Progenitor cell of endocrine pancreas (in vitro differentiated cells): ENCODE results near the gene BRPF1. TPM values are rescaled to one million over a fixed set of nuclear protein-coding genes. Genes with fewer than 3 reads are reported as not detected.

Source experiments
- DNase-seq: peaks from one replicate; pipeline ENCODE4 v3.0.0; 2021; ENCODE audit warnings: low spot score; ENCODE audit not compliant: unreplicated experiment
- H3K27ac Mint-ChIP-seq: 2 replicates; pipeline ENCODE4 v1.8.0; 2021; ENCODE audit warnings: mild to moderate bottlenecking, moderate library complexity, mixed read lengths
- H3K27me3 Mint-ChIP-seq: 2 replicates; pipeline ENCODE4 v1.8.0; 2021; ENCODE audit warnings: mixed read lengths
- H3K36me3 Mint-ChIP-seq: 2 replicates; pipeline ENCODE4 v1.8.0; 2022; ENCODE audit warnings: mixed read lengths; ENCODE audit not compliant: insufficient read depth
- H3K4me1 Mint-ChIP-seq: 2 replicates; pipeline ENCODE4 v1.8.0; 2021; ENCODE audit warnings: low read depth, mixed read lengths
- H3K4me3 Mint-ChIP-seq: 2 replicates; pipeline ENCODE4 v1.8.0; 2021; ENCODE audit warnings: low read depth, mild to moderate bottlenecking, moderate library complexity, mixed read lengths
- H3K9me3 Mint-ChIP-seq: 2 replicates; pipeline ENCODE4 v1.8.0; 2021; ENCODE audit warnings: low read depth, mixed read lengths
- total RNA-seq: library from RNA; stranded (reverse); gene quantifications from 2 replicates; pipeline ENCODE4 v1.2.1, GENCODE V29; 2021
- TF ChIP-seq, protein P1 (sequence below): fragments of 200-600 bp; sonication (generic); IDR thresholded peaks from one replicate; pipeline ENCODE4 v1.5.0; 2021; ENCODE audit warnings: antibody characterized with exemption, mild to moderate bottlenecking; ENCODE audit not compliant: unreplicated experiment

Gene BRPF1
- total RNA-seq, 1 donor from 2014 or later = 25.6 TPM

DNA sequence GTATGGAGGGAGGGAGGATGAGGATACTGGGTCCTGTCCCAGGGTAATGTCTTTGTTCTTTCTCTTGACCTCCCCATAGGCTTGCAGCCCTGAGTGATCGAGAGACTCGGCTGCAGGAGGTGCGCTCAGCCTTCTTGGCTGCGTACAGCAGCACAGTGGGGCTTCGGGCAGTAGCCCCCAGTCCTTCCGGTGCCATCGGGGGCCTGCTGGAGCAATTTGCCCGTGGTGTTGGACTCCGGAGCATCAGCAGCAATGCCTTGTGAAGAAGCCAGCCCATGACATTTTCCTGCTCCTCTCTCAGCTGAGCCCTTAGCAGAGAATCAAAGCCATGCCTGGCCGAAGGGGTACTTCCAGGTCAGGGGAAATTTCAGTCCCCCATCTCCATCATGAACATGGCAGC, 29.8 kb upstream of the BRPF1 start:
- DNase-seq = no peak
- Mint-ChIP-seq H3K4me1 (no peaks in the 10 kb centered on the region), H3K36me3 (peaks cover 6% of the 10 kb centered on the region), H3K27ac (no peak overlapping the region), H3K27me3 (peaks cover 38% of the 10 kb centered on the region), H3K4me3 (no peak overlapping the region), H3K9me3 (no peaks in the 10 kb centered on the region)
- TF ChIP-seq, protein P1, sequence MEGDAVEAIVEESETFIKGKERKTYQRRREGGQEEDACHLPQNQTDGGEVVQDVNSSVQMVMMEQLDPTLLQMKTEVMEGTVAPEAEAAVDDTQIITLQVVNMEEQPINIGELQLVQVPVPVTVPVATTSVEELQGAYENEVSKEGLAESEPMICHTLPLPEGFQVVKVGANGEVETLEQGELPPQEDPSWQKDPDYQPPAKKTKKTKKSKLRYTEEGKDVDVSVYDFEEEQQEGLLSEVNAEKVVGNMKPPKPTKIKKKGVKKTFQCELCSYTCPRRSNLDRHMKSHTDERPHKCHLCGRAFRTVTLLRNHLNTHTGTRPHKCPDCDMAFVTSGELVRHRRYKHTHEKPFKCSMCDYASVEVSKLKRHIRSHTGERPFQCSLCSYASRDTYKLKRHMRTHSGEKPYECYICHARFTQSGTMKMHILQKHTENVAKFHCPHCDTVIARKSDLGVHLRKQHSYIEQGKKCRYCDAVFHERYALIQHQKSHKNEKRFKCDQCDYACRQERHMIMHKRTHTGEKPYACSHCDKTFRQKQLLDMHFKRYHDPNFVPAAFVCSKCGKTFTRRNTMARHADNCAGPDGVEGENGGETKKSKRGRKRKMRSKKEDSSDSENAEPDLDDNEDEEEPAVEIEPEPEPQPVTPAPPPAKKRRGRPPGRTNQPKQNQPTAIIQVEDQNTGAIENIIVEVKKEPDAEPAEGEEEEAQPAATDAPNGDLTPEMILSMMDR = no peak

DNA sequence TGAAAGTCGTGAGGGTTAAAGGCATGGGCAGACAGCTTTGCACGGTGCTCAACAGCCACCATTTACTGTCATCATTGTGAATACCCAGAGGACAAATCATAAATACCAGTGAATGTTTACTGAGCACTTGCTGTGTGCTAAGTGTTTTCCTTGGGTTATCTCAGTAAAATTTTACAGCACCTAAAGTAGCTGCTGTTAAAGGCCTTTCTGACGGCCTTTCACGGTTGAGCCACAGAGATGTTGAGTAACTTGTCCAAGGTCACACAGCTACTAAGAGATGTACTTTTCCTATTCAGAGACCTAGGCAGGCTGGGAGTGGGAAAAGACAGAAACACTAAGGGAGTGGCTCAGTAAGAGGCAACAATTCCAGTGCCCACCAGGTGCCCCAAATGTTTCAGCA, 28.3 kb upstream of the BRPF1 start:
- Mint-ChIP-seq H3K27me3 (peaks cover 47% of the 10 kb centered on the region), H3K4me1 (no peaks in the 10 kb centered on the region), H3K4me3 (peak overlapping the region; percentile 37)

DNA sequence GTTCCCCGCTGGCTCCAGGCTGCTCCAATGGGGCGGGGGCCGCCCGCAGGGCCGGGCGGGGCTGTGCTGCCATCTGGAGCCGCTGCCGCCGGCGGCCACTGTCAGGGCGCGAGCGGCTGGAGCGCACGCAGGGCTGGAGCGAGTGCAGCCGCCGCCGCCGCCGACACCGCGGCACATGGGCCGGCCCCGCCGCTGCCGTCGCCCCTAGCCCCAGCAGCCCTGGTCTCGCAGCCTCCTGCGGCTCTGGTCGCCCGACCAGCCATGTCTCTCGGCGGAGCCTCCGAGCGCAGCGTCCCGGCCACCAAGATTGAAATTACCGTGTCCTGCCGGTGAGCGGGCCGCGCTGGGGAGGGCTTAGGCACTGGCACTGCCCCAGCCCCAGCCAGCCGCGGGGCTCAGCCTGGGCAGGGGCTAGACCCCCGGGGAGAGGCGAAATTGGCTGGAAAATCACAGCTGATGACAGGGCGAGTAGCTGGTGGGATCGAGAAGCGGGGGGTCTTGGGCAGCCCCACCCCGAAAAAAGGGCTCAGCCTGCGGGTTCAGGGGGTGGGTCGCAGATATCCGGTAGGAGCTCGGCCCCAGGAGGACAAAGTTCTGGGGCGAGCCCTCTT, 27.7 kb upstream of the BRPF1 start, which contains the start of gene CPNE9:
CPNE9 (plus strand) TSS at position 98 of the 611 bp plus-strand sequence; CDS start at position 262, 164 bp downstream.
- TF ChIP-seq, protein P1 = no peak
- H3K27me3 Mint-ChIP-seq = peaks cover 49% of the 10 kb centered on the region
- H3K27ac Mint-ChIP-seq = no peak within 1 kb of the TSS
- H3K4me3 Mint-ChIP-seq = peak within 1 kb of the TSS; percentile 51
- no peaks in the 10 kb centered on the region for H3K4me1 Mint-ChIP-seq
- H3K36me3 Mint-ChIP-seq = peaks cover 2% of the 10 kb centered on the region
- peak; percentile 19 for DNase-seq
- no peaks in the 10 kb centered on the region for H3K9me3 Mint-ChIP-seq

More for the DNA sequence above, 28.3 kb upstream of the BRPF1 start:
- peaks cover 2% of the 10 kb centered on the region for H3K36me3 Mint-ChIP-seq
- TF ChIP-seq, protein P1 = no peak
- no peak for DNase-seq
- no peaks in the 10 kb centered on the region for H3K9me3 Mint-ChIP-seq
- H3K27ac Mint-ChIP-seq = no peak overlapping the region

DNA sequence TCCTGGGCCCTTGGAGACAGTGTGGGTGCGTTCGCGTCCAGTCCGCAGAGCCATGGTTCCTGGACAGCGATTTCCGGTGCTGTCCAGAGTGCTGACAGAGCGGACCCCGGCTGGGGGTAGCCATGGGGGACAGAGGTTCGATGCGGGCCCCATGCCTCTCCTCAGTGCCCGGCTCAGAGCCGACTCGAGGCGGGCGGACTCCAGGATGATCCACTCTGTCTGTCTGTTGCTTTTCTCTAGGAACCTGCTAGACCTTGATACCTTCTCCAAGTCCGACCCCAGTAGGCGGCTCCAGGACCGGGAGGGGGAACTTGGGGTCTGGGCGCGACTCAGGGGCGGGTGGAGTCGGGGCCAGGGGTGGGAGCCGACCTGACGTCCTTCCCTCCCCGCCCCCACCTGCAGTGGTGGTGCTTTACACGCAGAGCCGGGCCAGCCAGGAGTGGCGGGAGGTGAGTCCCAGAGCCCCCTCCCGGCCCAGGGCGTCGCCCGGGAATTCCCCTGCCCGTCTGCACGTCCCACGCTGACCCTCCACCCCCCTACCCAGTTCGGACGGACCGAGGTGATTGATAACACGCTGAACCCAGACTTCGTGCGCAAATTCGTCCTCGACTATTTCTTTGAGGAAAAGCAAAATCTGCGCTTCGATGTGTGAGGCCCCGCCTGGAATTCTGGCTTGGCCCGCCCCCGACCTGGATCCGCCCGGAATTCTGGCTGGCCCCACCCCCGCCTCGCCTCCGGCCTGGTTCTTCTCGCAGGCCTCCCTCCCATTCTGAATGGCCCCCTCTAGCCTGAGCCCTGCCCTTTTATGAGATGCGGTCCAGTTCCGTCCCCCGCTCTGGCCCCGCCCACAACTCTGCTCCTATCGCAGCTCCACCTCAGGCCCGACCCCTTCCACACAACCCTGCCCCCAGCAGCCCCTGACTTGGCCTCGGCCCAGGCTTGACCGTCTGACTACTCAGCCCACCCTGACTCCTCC, 26.9 kb upstream of the BRPF1 start:
- DNase-seq = peak; percentile 50
- no peaks in the 10 kb centered on the region for H3K4me1 Mint-ChIP-seq
- TF ChIP-seq, protein P1 = no peak
- no peak overlapping the region for H3K27ac Mint-ChIP-seq
- peaks cover 2% of the 10 kb centered on the region for H3K36me3 Mint-ChIP-seq
- H3K4me3 Mint-ChIP-seq = peak overlapping the region; percentile 60
- H3K9me3 Mint-ChIP-seq = no peaks in the 10 kb centered on the region
- peaks cover 49% of the 10 kb centered on the region for H3K27me3 Mint-ChIP-seq

DNA sequence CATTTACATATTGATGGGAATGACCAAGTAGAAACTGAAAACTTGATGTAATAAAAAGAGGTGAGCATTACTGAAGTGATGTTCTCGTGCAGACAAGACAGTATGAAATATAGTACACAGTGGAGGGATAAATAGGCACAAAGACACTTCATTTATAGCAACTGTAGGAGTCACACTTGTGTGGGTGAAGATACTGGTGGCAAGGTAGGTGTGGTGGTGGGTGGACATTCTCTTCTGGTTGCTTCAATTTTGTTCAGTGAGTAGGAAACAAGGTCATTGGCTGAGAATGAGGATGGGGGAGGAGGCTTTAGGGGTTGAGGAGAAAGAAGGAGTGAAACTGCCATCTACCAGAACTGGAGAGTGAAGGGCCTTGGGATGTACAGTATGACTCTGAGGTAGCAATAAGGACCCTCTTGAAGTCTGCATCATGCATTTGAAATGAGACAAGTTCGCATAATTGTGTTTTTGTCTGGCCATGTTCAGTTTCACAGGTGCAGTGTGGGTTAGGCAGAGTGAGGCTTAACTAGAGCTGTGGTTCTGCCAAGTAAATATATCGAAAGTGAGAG, 21.3 kb upstream of the BRPF1 start:
- no peaks in the 10 kb centered on the region for H3K36me3 Mint-ChIP-seq
- H3K4me3 Mint-ChIP-seq = no peak overlapping the region
- DNase-seq = no peak
- TF ChIP-seq, protein P1 = no peak
- no peak overlapping the region for H3K27ac Mint-ChIP-seq
- no peaks in the 10 kb centered on the region for H3K4me1 Mint-ChIP-seq
- H3K9me3 Mint-ChIP-seq = no peaks in the 10 kb centered on the region
- H3K27me3 Mint-ChIP-seq = peaks cover 55% of the 10 kb centered on the region
